HepG2 (cell line): ENCODE measurements around the gene HOXD8. TPM values are rescaled to one million over a fixed set of nuclear protein-coding genes. Genes with fewer than 3 reads are reported as not detected.

ENCODE experiments used
- CC2D1A ChIP-seq: sonication (generic); formaldehyde crosslinking; IDR thresholded peaks from 2 replicates; pipeline ENCODE4 v1.8.1; 2023; ENCODE audit warnings: mild to moderate bottlenecking, missing genetic modification reagents
- GABPA ChIP-seq, 2 experiments: IDR thresholded peaks; 2 replicates each; pipeline ENCODE4 v1.6.1; 2011 to 2016; ENCODE audit warnings: low read depth in 2 of 2, low read length in 1 of 2, missing biosample characterization in 1 of 2, missing genetic modification characterization in 1 of 2
- HOXA7 ChIP-seq: sonication (generic); formaldehyde crosslinking; IDR thresholded peaks from 2 replicates; pipeline ENCODE4 v1.8.1; 2022; ENCODE audit warnings: mild to moderate bottlenecking, missing genetic modification reagents, moderate library complexity
- KDM6A ChIP-seq: IDR thresholded peaks from 2 replicates; pipeline ENCODE4 v1.6.1; 2016; ENCODE audit warnings: low read depth
- KLF16 ChIP-seq, 2 experiments: sonication (generic) in 1 of 2; formaldehyde crosslinking in 1 of 2; IDR thresholded peaks; 2 replicates each; pipeline versions ENCODE4 v1.6.1 to v1.8.0; 2016 to 2023; ENCODE audit warnings: missing genetic modification reagents in 2 of 2, missing compliant biosample characterization in 1 of 2
- MAF1 ChIP-seq: sonication (generic); formaldehyde crosslinking; IDR thresholded peaks from 2 replicates; pipeline ENCODE4 v1.5.0; 2020; ENCODE audit warnings: missing genetic modification reagents, borderline replicate concordance
- NONO ChIP-seq, 2 experiments: fragments of 450-650 bp in 1 of 2; sonication (generic) in 1 of 2; formaldehyde crosslinking in 1 of 2; IDR thresholded peaks in 1 of 2; conservative IDR thresholded peaks in 1 of 2; 2 replicates each; pipeline versions ENCODE4 v1.6.1 to v1.8.0; 2017 to 2022; ENCODE audit warnings: mild to moderate bottlenecking in 1 of 2, missing genetic modification reagents in 1 of 2, moderate library complexity in 1 of 2
- PHF8 ChIP-seq: sonication (generic); formaldehyde crosslinking; IDR thresholded peaks from 2 replicates; pipeline ENCODE4 v1.5.0; 2020; ENCODE audit warnings: missing genetic modification reagents
- TBL1XR1 ChIP-seq: fragments of 150-350 bp; IDR thresholded peaks from 2 replicates; pipeline ENCODE4 v1.6.1; 2014; ENCODE audit warnings: borderline replicate concordance, low read length; ENCODE audit not compliant: partially characterized antibody
- TCF12 ChIP-seq, 2 experiments: fragments of 450-650 bp in 1 of 2; sonication (generic) in 1 of 2; formaldehyde crosslinking in 1 of 2; IDR thresholded peaks; 2 replicates each; pipeline versions ENCODE4 v1.6.1 to v1.8.0; 2017 to 2022; ENCODE audit warnings: antibody characterized with exemption in 1 of 2, mild to moderate bottlenecking in 1 of 2, missing genetic modification reagents in 1 of 2, moderate library complexity in 1 of 2
- ZBTB38 ChIP-seq: sonication (generic); formaldehyde crosslinking; IDR thresholded peaks from 2 replicates; pipeline ENCODE4 v1.5.1; 2020; ENCODE audit warnings: mild to moderate bottlenecking, missing genetic modification reagents
- ZMYM3 ChIP-seq: sonication (generic); formaldehyde crosslinking; IDR thresholded peaks from 2 replicates; pipeline ENCODE4 v1.5.1; 2020; ENCODE audit warnings: mild to moderate bottlenecking, missing genetic modification reagents
- ZNF160 ChIP-seq: sonication (generic); formaldehyde crosslinking; IDR thresholded peaks from 2 replicates; pipeline ENCODE4 v1.8.0; 2022; ENCODE audit warnings: mild to moderate bottlenecking, inconsistent platforms, missing genetic modification reagents
- ZNF207 ChIP-seq: fragments of 450-650 bp; IDR thresholded peaks from 2 replicates; pipeline ENCODE4 v1.6.1; 2016; ENCODE audit warnings: antibody characterized with exemption, borderline replicate concordance
- ZNF317 ChIP-seq: sonication (generic); formaldehyde crosslinking; IDR thresholded peaks from 2 replicates; pipeline ENCODE4 v1.5.0; 2020; ENCODE audit warnings: mild to moderate bottlenecking, missing genetic modification reagents
- ZNF367 ChIP-seq: sonication (generic); formaldehyde crosslinking; IDR thresholded peaks from 2 replicates; pipeline ENCODE4 v1.4.0; 2020; ENCODE audit warnings: missing genetic modification reagents, borderline replicate concordance
- ZNF432 ChIP-seq: sonication (generic); formaldehyde crosslinking; IDR thresholded peaks from 2 replicates; pipeline ENCODE4 v1.5.0; 2020; ENCODE audit warnings: missing genetic modification reagents, mild to moderate bottlenecking, borderline replicate concordance
- ZNF451 ChIP-seq: sonication (generic); formaldehyde crosslinking; IDR thresholded peaks from 2 replicates; pipeline ENCODE4 v1.5.0; 2020; ENCODE audit warnings: mild to moderate bottlenecking, missing genetic modification reagents
- ZNF572 ChIP-seq: sonication (generic); formaldehyde crosslinking; IDR thresholded peaks from 2 replicates; pipeline ENCODE4 v1.5.1; 2020; ENCODE audit warnings: mild to moderate bottlenecking, missing genetic modification reagents
- ZNF781 ChIP-seq: sonication (generic); formaldehyde crosslinking; IDR thresholded peaks from 2 replicates; pipeline ENCODE4 v1.5.1; 2020; ENCODE audit warnings: borderline replicate concordance, mild to moderate bottlenecking, missing genetic modification reagents; ENCODE audit errors: not compliant biosample characterization
- ZNF850 ChIP-seq: sonication (generic); formaldehyde crosslinking; conservative IDR thresholded peaks from 2 replicates; pipeline ENCODE4 v1.9.0; 2021; ENCODE audit warnings: mild to moderate bottlenecking, missing genetic modification reagents
- ZSCAN25 ChIP-seq: sonication (generic); formaldehyde crosslinking; IDR thresholded peaks from 2 replicates; pipeline ENCODE4 v1.8.0; 2022; ENCODE audit warnings: mild to moderate bottlenecking, missing genetic modification reagents
- ZSCAN29 ChIP-seq: sonication (generic); formaldehyde crosslinking; conservative IDR thresholded peaks from 2 replicates; pipeline ENCODE4 v1.4.0; 2020; ENCODE audit warnings: mild to moderate bottlenecking, missing genetic modification reagents
- polyA plus RNA-seq, 8 experiments: library from polyadenylated mRNA; depleted of rRNA in 3 of 8; stranded (reverse) in 7 of 8; unstranded in 1 of 8; fragments of >200 nt; fragmentation: Illumina TruSeq in 4 of 8; extraction: Trizol in 4 of 8; gene quantifications; 2 replicates each; pipeline versions ENCODE4 v1.2.1 to v1.2.3, GENCODE V29; 2011 to 2016; ENCODE audit warnings: low read depth in 4 of 8, missing spikeins in 1 of 8, mixed read lengths in 1 of 8; ENCODE audit not compliant: insufficient read depth in 1 of 8
- total RNA-seq, 5 experiments: library from RNA; depleted of rRNA; stranded (reverse); fragments of >200 nt; fragmentation: Illumina TruSeq; extraction: Trizol; gene quantifications; 2 replicates each; pipeline ENCODE4 v1.2.3, GENCODE V29; 2016; ENCODE audit warnings: low read depth in 1 of 5
- TF ChIP-seq, protein P1 (sequence below): sonication (generic); formaldehyde crosslinking; IDR thresholded peaks from 2 replicates; pipeline ENCODE4 v1.8.0; 2022; ENCODE audit warnings: missing genetic modification reagents, mild to moderate bottlenecking, borderline replicate concordance
- TF ChIP-seq, protein P2 (sequence below): sonication (generic); formaldehyde crosslinking; IDR thresholded peaks from 2 replicates; pipeline ENCODE4 v1.5.0; 2020; ENCODE audit warnings: missing genetic modification reagents
- TF ChIP-seq, protein P3 (sequence below): IDR thresholded peaks from 2 replicates; pipeline ENCODE4 v1.6.1; 2016; ENCODE audit warnings: missing compliant biosample characterization, missing genetic modification reagents, borderline replicate concordance

HOXD8 gene
- total and polyA plus RNA-seq, 2 of the 13 experiments (the other 11 are each of a cell fraction or from before 2014, with no cell fraction given) = not detected

DNA sequence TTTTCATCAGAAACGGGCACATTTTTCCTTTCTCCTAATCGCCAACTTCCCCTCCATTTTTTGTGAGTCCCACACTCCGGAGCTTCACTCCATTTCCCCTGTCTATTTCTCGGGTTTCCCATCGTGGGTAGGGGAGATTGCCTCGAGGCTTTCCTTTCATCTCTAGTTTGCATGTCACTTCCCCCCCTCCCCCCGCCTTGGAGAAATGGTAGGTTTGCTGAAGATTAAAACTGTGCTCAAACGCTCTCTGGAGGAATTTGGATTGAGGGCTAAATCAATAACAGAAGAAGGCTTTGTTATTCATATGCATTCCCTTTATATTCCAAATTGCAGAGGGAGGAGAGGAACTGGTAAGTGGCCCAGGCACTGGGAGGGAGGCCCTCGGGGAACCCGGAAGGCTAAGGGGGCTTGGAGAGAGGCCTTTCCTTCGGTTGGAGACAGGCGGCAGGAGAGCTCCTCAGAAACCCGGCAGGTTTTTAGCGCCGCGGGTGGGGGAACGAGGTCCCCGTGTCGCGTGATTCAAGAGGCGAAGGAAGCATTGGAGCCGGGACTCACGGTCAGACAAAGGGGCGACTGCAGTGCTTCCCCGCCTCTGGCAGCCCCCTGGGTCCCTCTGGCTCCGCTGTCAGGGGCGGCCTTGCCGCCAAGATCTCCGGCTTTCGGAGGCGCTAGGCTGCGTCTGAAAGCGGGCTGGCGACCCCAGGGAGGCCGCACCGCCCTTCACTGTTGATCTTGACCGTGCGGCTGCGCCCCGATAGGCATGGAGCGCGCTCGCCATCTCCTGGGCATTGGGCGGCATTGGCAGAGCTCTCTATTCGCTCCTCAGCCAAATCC is 32.3 kb upstream of the HOXD8 start (continued):
- no peak for TF ChIP-seq TBL1XR1
- TF ChIP-seq ZNF850 (CRISPR knock-in tag) = no peak
- TF ChIP-seq ZNF781 (CRISPR knock-in tag) = no peak
- no peak for TF ChIP-seq ZNF432
- TF ChIP-seq HOXA7 = no peak
- TF ChIP-seq ZMYM3 (CRISPR knock-in tag) = no peak
- peak; percentile 33; the same call in 1 of the 2 replicates for TF ChIP-seq ZNF160 (CRISPR knock-in tag)
- no peak for TF ChIP-seq ZNF451 (CRISPR knock-in tag)
- TF ChIP-seq, protein P1, sequence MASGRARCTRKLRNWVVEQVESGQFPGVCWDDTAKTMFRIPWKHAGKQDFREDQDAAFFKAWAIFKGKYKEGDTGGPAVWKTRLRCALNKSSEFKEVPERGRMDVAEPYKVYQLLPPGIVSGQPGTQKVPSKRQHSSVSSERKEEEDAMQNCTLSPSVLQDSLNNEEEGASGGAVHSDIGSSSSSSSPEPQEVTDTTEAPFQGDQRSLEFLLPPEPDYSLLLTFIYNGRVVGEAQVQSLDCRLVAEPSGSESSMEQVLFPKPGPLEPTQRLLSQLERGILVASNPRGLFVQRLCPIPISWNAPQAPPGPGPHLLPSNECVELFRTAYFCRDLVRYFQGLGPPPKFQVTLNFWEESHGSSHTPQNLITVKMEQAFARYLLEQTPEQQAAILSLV (CRISPR knock-in tag) = no peak
- no peak for TF ChIP-seq ZSCAN25 (CRISPR knock-in tag)
- TF ChIP-seq NONO (IDR thresholded peaks at IDR 0.05) = no peak
- no peak for TF ChIP-seq NONO (CRISPR knock-in tag; conservative IDR thresholded peaks at IDR 0.05)
- no peak for TF ChIP-seq ZNF207
- TF ChIP-seq TCF12 (IDR thresholded peaks at IDR 0.05) = no peak
- no peak for TF ChIP-seq TCF12 (CRISPR knock-in tag; IDR thresholded peaks at IDR 0.05)
- TF ChIP-seq CC2D1A = no peak
- TF ChIP-seq KLF16 (CRISPR knock-in tag; IDR thresholded peaks at IDR 0.05) = peak in 1 of 2 experiments; percentile 59; a peak in 1 of 4 replicates
- TF ChIP-seq, protein P2, sequence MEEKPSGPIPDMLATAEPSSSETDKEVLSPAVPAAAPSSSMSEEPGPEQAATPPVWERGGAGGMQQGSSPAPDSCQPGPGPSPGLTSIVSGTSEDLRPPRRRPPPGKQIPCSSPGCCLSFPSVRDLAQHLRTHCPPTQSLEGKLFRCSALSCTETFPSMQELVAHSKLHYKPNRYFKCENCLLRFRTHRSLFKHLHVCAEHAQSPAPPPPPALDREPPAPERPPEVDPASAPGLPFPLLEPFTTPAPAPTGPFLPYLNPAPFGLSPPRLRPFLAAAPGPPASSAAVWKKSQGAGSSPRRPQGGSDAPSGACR (CRISPR knock-in tag) = peak; percentile 69; the same call in 1 of the 2 replicates
- TF ChIP-seq GABPA (IDR thresholded peaks at IDR 0.05; ENCODE audit: low read depth, low read length) = no peak
- TF ChIP-seq GABPA (CRISPR knock-in tag; IDR thresholded peaks at IDR 0.05; ENCODE audit: low read depth) = no peak
- peak; percentile 41; the same call in 1 of the 2 replicates for TF ChIP-seq PHF8 (CRISPR knock-in tag)
- TF ChIP-seq ZBTB38 (CRISPR knock-in tag) = no peak
- no peak for TF ChIP-seq ZNF572 (CRISPR knock-in tag)
- TF ChIP-seq ZNF317 = no peak
- TF ChIP-seq, protein P3, sequence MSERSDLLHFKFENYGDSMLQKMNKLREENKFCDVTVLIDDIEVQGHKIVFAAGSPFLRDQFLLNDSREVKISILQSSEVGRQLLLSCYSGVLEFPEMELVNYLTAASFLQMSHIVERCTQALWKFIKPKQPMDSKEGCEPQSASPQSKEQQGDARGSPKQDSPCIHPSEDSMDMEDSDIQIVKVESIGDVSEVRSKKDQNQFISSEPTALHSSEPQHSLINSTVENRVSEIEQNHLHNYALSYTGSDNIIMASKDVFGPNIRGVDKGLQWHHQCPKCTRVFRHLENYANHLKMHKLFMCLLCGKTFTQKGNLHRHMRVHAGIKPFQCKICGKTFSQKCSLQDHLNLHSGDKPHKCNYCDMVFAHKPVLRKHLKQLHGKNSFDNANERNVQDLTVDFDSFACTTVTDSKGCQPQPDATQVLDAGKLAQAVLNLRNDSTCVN (CRISPR knock-in tag) = peak; percentile 54; the same call in 1 of the 2 replicates
- no peak for TF ChIP-seq KDM6A (CRISPR knock-in tag)
- no peak; the same call in 1 of the 2 replicates for TF ChIP-seq MAF1 (CRISPR knock-in tag)
- TF ChIP-seq ZNF367 = no peak
- TF ChIP-seq ZSCAN29 = no peak
